Measurements from ENCODE around the gene CENPX. TPM values are rescaled to one million over a fixed set of nuclear protein-coding genes. Genes with fewer than 3 reads are reported as not detected.

Gene CENPX
- total and polyA plus RNA-seq, 2 of the 13 experiments (the other 11 are each of a cell fraction or from before 2014, with no cell fraction given): 92.7 to 170 TPM

DNA sequence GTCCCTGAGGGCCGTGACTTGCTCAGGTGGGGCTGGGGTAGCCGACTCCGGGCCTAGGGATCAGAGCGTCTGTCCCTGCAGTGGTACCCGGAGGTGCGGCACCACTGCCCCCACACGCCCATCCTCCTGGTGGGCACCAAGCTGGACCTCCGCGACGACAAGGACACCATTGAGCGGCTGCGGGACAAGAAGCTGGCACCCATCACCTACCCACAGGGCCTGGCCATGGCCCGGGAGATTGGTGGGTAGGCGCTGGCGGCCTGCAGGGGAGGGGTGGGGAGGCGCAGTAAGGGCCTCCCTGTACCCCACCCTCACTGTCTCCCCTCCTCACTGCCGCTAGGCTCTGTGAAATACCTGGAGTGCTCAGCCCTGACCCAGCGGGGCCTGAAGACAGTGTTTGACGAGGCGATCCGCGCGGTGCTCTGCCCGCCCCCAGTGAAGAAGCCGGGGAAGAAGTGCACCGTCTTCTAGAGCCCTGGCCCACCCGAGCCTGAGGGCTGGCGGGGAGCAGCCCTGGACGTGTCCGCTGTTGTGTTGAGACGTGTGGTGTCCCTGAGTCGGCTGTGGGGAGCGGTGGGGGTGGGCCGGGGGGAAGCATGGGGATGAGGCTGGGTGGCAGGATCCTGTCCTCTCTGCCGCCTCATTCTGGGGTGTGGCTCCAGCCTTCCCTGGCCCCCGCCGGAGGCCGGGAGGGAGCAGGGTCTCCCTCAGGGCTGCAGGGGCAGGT lies 10.8 kb upstream of the CENPX start (continued):
- TF ChIP-seq RFX1 (IDR thresholded peaks at IDR 0.05): no peak
- no peak for TF ChIP-seq ATRX (CRISPR knock-in tag; IDR thresholded peaks at IDR 0.05; ENCODE audit: borderline replicate concordance)
- no peak for TF ChIP-seq ZNF720 (CRISPR knock-in tag; IDR thresholded peaks at IDR 0.05)
- no peak for TF ChIP-seq KMT2B (CRISPR knock-in tag; IDR thresholded peaks at IDR 0.05)
- TF ChIP-seq ZMAT3 (CRISPR knock-in tag; conservative IDR thresholded peaks at IDR 0.05): no peak
- TF ChIP-seq POLR2A (IDR thresholded peaks at IDR 0.05; ENCODE audit: insufficient read depth in 1 of 2, low read depth in 2 of 2, low read length in 2 of 2): peak in 1 of 2 experiments; percentile 3; a peak in 1 of 4 replicates
- TF ChIP-seq ZNF572 (CRISPR knock-in tag; IDR thresholded peaks at IDR 0.05): no peak
- TF ChIP-seq, protein P1, sequence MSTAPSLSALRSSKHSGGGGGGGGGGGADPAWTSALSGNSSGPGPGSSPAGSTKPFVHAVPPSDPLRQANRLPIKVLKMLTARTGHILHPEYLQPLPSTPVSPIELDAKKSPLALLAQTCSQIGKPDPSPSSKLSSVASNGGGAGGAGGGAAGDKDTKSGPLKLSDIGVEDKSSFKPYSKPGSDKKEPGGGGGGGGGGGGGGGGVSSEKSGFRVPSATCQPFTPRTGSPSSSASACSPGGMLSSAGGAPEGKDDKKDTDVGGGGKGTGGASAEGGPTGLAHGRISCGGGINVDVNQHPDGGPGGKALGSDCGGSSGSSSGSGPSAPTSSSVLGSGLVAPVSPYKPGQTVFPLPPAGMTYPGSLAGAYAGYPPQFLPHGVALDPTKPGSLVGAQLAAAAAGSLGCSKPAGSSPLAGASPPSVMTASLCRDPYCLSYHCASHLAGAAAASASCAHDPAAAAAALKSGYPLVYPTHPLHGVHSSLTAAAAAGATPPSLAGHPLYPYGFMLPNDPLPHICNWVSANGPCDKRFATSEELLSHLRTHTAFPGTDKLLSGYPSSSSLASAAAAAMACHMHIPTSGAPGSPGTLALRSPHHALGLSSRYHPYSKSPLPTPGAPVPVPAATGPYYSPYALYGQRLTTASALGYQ (CRISPR knock-in tag; IDR thresholded peaks at IDR 0.05): no peak
- TF ChIP-seq FOXJ3 (CRISPR knock-in tag; IDR thresholded peaks at IDR 0.05; ENCODE audit: borderline replicate concordance): no peak
- no peak for TF ChIP-seq ZNF20 (CRISPR knock-in tag; IDR thresholded peaks at IDR 0.05)
- TF ChIP-seq, protein P2, sequence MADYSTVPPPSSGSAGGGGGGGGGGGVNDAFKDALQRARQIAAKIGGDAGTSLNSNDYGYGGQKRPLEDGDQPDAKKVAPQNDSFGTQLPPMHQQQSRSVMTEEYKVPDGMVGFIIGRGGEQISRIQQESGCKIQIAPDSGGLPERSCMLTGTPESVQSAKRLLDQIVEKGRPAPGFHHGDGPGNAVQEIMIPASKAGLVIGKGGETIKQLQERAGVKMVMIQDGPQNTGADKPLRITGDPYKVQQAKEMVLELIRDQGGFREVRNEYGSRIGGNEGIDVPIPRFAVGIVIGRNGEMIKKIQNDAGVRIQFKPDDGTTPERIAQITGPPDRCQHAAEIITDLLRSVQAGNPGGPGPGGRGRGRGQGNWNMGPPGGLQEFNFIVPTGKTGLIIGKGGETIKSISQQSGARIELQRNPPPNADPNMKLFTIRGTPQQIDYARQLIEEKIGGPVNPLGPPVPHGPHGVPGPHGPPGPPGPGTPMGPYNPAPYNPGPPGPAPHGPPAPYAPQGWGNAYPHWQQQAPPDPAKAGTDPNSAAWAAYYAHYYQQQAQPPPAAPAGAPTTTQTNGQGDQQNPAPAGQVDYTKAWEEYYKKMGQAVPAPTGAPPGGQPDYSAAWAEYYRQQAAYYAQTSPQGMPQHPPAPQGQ (CRISPR knock-in tag; IDR thresholded peaks at IDR 0.05; ENCODE audit: borderline replicate concordance): no peak
- TF ChIP-seq ZNF546 (CRISPR knock-in tag; conservative IDR thresholded peaks at IDR 0.05): no peak
- no peak for TF ChIP-seq RFXANK (CRISPR knock-in tag; IDR thresholded peaks at IDR 0.05)
- TF ChIP-seq DNMT1 (CRISPR knock-in tag; IDR thresholded peaks at IDR 0.05): no peak
- TF ChIP-seq, protein P3, sequence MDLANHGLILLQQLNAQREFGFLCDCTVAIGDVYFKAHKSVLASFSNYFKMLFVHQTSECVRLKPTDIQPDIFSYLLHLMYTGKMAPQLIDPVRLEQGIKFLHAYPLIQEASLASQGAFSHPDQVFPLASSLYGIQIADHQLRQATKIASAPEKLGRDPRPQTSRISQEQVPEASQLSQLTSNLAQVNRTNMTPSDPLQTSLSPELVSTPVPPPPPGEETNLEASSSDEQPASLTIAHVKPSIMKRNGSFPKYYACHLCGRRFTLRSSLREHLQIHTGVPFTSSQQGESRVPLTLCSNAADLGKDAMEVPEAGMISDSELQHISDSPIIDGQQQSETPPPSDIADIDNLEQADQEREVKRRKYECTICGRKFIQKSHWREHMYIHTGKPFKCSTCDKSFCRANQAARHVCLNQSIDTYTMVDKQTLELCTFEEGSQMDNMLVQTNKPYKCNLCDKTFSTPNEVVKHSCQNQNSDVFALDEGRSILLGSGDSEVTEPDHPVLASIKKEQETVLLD (CRISPR knock-in tag; IDR thresholded peaks at IDR 0.05; ENCODE audit: low read depth): no peak
- peak; percentile 59; the same call in 1 of the 2 replicates for TF ChIP-seq AKAP8 (CRISPR knock-in tag; IDR thresholded peaks at IDR 0.05)
- TF ChIP-seq, protein P4, sequence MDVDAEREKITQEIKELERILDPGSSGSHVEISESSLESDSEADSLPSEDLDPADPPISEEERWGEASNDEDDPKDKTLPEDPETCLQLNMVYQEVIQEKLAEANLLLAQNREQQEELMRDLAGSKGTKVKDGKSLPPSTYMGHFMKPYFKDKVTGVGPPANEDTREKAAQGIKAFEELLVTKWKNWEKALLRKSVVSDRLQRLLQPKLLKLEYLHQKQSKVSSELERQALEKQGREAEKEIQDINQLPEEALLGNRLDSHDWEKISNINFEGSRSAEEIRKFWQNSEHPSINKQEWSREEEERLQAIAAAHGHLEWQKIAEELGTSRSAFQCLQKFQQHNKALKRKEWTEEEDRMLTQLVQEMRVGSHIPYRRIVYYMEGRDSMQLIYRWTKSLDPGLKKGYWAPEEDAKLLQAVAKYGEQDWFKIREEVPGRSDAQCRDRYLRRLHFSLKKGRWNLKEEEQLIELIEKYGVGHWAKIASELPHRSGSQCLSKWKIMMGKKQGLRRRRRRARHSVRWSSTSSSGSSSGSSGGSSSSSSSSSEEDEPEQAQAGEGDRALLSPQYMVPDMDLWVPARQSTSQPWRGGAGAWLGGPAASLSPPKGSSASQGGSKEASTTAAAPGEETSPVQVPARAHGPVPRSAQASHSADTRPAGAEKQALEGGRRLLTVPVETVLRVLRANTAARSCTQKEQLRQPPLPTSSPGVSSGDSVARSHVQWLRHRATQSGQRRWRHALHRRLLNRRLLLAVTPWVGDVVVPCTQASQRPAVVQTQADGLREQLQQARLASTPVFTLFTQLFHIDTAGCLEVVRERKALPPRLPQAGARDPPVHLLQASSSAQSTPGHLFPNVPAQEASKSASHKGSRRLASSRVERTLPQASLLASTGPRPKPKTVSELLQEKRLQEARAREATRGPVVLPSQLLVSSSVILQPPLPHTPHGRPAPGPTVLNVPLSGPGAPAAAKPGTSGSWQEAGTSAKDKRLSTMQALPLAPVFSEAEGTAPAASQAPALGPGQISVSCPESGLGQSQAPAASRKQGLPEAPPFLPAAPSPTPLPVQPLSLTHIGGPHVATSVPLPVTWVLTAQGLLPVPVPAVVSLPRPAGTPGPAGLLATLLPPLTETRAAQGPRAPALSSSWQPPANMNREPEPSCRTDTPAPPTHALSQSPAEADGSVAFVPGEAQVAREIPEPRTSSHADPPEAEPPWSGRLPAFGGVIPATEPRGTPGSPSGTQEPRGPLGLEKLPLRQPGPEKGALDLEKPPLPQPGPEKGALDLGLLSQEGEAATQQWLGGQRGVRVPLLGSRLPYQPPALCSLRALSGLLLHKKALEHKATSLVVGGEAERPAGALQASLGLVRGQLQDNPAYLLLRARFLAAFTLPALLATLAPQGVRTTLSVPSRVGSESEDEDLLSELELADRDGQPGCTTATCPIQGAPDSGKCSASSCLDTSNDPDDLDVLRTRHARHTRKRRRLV (CRISPR knock-in tag; IDR thresholded peaks at IDR 0.05): no peak
- peak; percentile 74 for TF ChIP-seq RBFOX2 (IDR thresholded peaks at IDR 0.05; ENCODE audit: low read depth, low read length)
- TF ChIP-seq, protein P5, sequence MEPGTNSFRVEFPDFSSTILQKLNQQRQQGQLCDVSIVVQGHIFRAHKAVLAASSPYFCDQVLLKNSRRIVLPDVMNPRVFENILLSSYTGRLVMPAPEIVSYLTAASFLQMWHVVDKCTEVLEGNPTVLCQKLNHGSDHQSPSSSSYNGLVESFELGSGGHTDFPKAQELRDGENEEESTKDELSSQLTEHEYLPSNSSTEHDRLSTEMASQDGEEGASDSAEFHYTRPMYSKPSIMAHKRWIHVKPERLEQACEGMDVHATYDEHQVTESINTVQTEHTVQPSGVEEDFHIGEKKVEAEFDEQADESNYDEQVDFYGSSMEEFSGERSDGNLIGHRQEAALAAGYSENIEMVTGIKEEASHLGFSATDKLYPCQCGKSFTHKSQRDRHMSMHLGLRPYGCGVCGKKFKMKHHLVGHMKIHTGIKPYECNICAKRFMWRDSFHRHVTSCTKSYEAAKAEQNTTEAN (CRISPR knock-in tag; conservative IDR thresholded peaks at IDR 0.05): no peak

Measured in HepG2 (cell line).